Islet of Langerhans (tissue), 1 donor: ENCODE measurements around the gene PRKG1.
"Not testable (repeated sequence)": the region's sequence is repeated elsewhere in the genome, so short reads cannot be mapped to it uniquely, and the experiment has no call there.

Experiments used
- FAIRE-seq: peaks from one replicate; lab custom pipeline; 2011; peaks lifted over from hg19 to GRCh38; lab: Jason Lieb, UNC

PRKG1 gene

GRCh38 chr10:51321980-51322379, 247.7 kb downstream of the PRKG1 start:
- no peak for FAIRE-seq

GRCh38 chr10:51325649-51326048, 251.4 kb downstream of the PRKG1 start:
- no peak for FAIRE-seq

GRCh38 chr10:51326174-51326573, 251.9 kb downstream of the PRKG1 start:
- no peak for FAIRE-seq

- no peak for FAIRE-seq
Measured at GRCh38 chr10:51327432-51327831, 253.1 kb downstream of the PRKG1 start.

GRCh38 chr10:51340366-51340765, 266.1 kb downstream of the PRKG1 start:
- FAIRE-seq: no peak

- FAIRE-seq: no peak
Measured at GRCh38 chr10:51340845-51341610, 266.7 kb downstream of the PRKG1 start.

GRCh38 chr10:51341745-51342144, 267.5 kb downstream of the PRKG1 start:
- FAIRE-seq: not testable (repeated sequence)

- no peak for FAIRE-seq
Measured at GRCh38 chr10:51342381-51342780, 268.1 kb downstream of the PRKG1 start.

- FAIRE-seq: peak; percentile 30
Measured at GRCh38 chr10:51343391-51343790, 269.1 kb downstream of the PRKG1 start.

GRCh38 chr10:51344371-51344770, 270.1 kb downstream of the PRKG1 start:
- FAIRE-seq: no peak

GRCh38 chr10:51348622-51349021, 274.3 kb downstream of the PRKG1 start:
- FAIRE-seq: no peak

GRCh38 chr10:51357170-51357569, 282.9 kb downstream of the PRKG1 start:
- no peak for FAIRE-seq

GRCh38 chr10:51358227-51358626, 283.9 kb downstream of the PRKG1 start:
- FAIRE-seq: no peak

GRCh38 chr10:51363415-51363814, 289.1 kb downstream of the PRKG1 start:
- FAIRE-seq: no peak

- FAIRE-seq: no peak
Measured at GRCh38 chr10:51364674-51365073, 290.4 kb downstream of the PRKG1 start.

GRCh38 chr10:51366044-51366443, 291.8 kb downstream of the PRKG1 start:
- no peak for FAIRE-seq

GRCh38 chr10:51367127-51367526, 292.8 kb downstream of the PRKG1 start:
- FAIRE-seq: no peak

GRCh38 chr10:51367694-51368093, 293.4 kb downstream of the PRKG1 start:
- FAIRE-seq: no peak

- FAIRE-seq: no peak
Measured at GRCh38 chr10:51368943-51369342, 294.7 kb downstream of the PRKG1 start.

- no peak for FAIRE-seq
Measured at GRCh38 chr10:51369903-51370302, 295.6 kb downstream of the PRKG1 start.

- no peak for FAIRE-seq
Measured at GRCh38 chr10:51371743-51372142, 297.5 kb downstream of the PRKG1 start.

GRCh38 chr10:51375790-51376189, 301.5 kb downstream of the PRKG1 start:
- FAIRE-seq: no peak

- no peak for FAIRE-seq
Measured at GRCh38 chr10:51377070-51377931, 303.0 kb downstream of the PRKG1 start.
